Osteoblast (primary cell): Measurements from ENCODE around the gene PDPN. TPM values are rescaled to one million over a fixed set of nuclear protein-coding genes. Genes with fewer than 3 reads are reported as not detected.

Experiments used
- DNase-seq: peaks from one replicate; pipeline ENCODE4 v3.0.0; 2011; ENCODE audit warnings: low spot score, mixed read lengths; ENCODE audit not compliant: insufficient read length; ENCODE audit errors: missing footprints
- H2AFZ ChIP-seq: 2 replicates; pipeline ENCODE4 v1.6.0; 2011; ENCODE audit warnings: mild to moderate bottlenecking, low read length
- H3K27ac ChIP-seq: 2 replicates; pipeline ENCODE4 v1.5.1; 2011; ENCODE audit warnings: mild to moderate bottlenecking, low read depth, low read length, moderate library complexity
- H3K27me3 ChIP-seq: 2 replicates; pipeline ENCODE4 v1.6.0; 2012; ENCODE audit warnings: mild to moderate bottlenecking, control low read depth, inconsistent platforms, low read length, moderate library complexity; ENCODE audit not compliant: insufficient read depth
- H3K36me3 ChIP-seq: 2 replicates; pipeline ENCODE4 v1.5.1; 2011; ENCODE audit warnings: mild to moderate bottlenecking, low read length, control low read depth, moderate library complexity; ENCODE audit not compliant: insufficient read depth
- H3K4me1 ChIP-seq: 2 replicates; pipeline ENCODE4 v1.5.1; 2011; ENCODE audit warnings: mild to moderate bottlenecking, low read length, control low read depth, moderate library complexity; ENCODE audit not compliant: insufficient read depth
- H3K4me2 ChIP-seq: 2 replicates; pipeline ENCODE4 v1.6.0; 2011; ENCODE audit warnings: mild to moderate bottlenecking, low read length; ENCODE audit not compliant: insufficient read depth
- H3K4me3 ChIP-seq: fragments of 200-600 bp; sonication (generic); 3 replicates; pipeline ENCODE4 v1.5.1; 2012; ENCODE audit warnings: mild to moderate bottlenecking, low read length, inconsistent platforms; ENCODE audit not compliant: insufficient read depth
- H3K79me2 ChIP-seq: 2 replicates; pipeline ENCODE4 v1.6.0; 2012; ENCODE audit warnings: mild to moderate bottlenecking, low read length, control low read depth, inconsistent platforms; ENCODE audit not compliant: insufficient read depth
- H3K9me3 ChIP-seq: 2 replicates; pipeline ENCODE4 v1.5.1; 2011; ENCODE audit warnings: low read depth, low read length, control low read depth
- H4K20me1 ChIP-seq: 2 replicates; pipeline ENCODE4 v1.6.0; 2012; ENCODE audit warnings: mild to moderate bottlenecking, low read length, control low read depth; ENCODE audit not compliant: insufficient read depth
- CTCF ChIP-seq: IDR thresholded peaks from 2 replicates; pipeline ENCODE4 v1.5.1; 2011; ENCODE audit warnings: mild to moderate bottlenecking, low read depth, low read length, moderate library complexity; ENCODE audit errors: extremely low read depth
- total RNA-seq: library from RNA; depleted of rRNA; stranded (reverse); fragments of >200 nt; gene quantifications from 2 replicates; pipeline ENCODE4 v1.2.3, GENCODE V29; 2012

The PDPN gene
- total RNA-seq, 1 donor, result 11.9 TPM

GRCh38 chr1:13618483-13618882, 34.9 kb downstream of the PDPN start:
- H3K4me2 ChIP-seq, result no peak overlapping the region
- no peaks in the 10 kb centered on the region for H3K36me3 ChIP-seq
- H3K27me3 ChIP-seq, result no peaks in the 10 kb centered on the region
- H3K9me3 ChIP-seq, result no peaks in the 10 kb centered on the region
- H3K4me3 ChIP-seq, result no peak overlapping the region
- H3K79me2 ChIP-seq, result no peaks in the 10 kb centered on the region
- H3K4me1 ChIP-seq, result no peaks in the 10 kb centered on the region
- no peak for TF ChIP-seq CTCF
- H4K20me1 ChIP-seq, result no peaks in the 10 kb centered on the region
- no peak overlapping the region for H3K27ac ChIP-seq
- DNase-seq, result no peak
- no peak overlapping the region for H2AFZ ChIP-seq

GRCh38 chr1:13619909-13620308, 36.3 kb downstream of the PDPN start:
- H3K4me3 ChIP-seq, result no peak overlapping the region
- H2AFZ ChIP-seq, result no peak overlapping the region
- no peaks in the 10 kb centered on the region for H4K20me1 ChIP-seq
- no peak overlapping the region for H3K27ac ChIP-seq
- DNase-seq, result no peak
- no peaks in the 10 kb centered on the region for H3K9me3 ChIP-seq
- H3K79me2 ChIP-seq, result no peaks in the 10 kb centered on the region
- no peaks in the 10 kb centered on the region for H3K27me3 ChIP-seq
- no peaks in the 10 kb centered on the region for H3K36me3 ChIP-seq
- H3K4me1 ChIP-seq, result no peaks in the 10 kb centered on the region
- no peak for TF ChIP-seq CTCF
- H3K4me2 ChIP-seq, result no peak overlapping the region

- no peak overlapping the region for H3K4me2 ChIP-seq
- TF ChIP-seq CTCF, result no peak
- H3K4me3 ChIP-seq, result no peak overlapping the region
- no peak for DNase-seq
- H3K9me3 ChIP-seq, result no peaks in the 10 kb centered on the region
- no peaks in the 10 kb centered on the region for H3K4me1 ChIP-seq
- no peak overlapping the region for H3K27ac ChIP-seq
- H2AFZ ChIP-seq, result no peak overlapping the region
- no peaks in the 10 kb centered on the region for H4K20me1 ChIP-seq
- H3K27me3 ChIP-seq, result no peaks in the 10 kb centered on the region
- H3K79me2 ChIP-seq, result no peaks in the 10 kb centered on the region
- no peaks in the 10 kb centered on the region for H3K36me3 ChIP-seq
Observed at GRCh38 chr1:13620825-13621224, 37.2 kb downstream of the PDPN start.

GRCh38 chr1:13622446-13622845, 38.8 kb downstream of the PDPN start:
- H3K4me2 ChIP-seq, result no peak overlapping the region
- no peaks in the 10 kb centered on the region for H3K9me3 ChIP-seq
- H3K4me3 ChIP-seq, result no peak overlapping the region
- no peaks in the 10 kb centered on the region for H3K79me2 ChIP-seq
- no peaks in the 10 kb centered on the region for H3K36me3 ChIP-seq
- H4K20me1 ChIP-seq, result no peaks in the 10 kb centered on the region
- H2AFZ ChIP-seq, result no peak overlapping the region
- H3K27ac ChIP-seq, result no peak overlapping the region
- TF ChIP-seq CTCF, result no peak
- DNase-seq, result no peak
- H3K27me3 ChIP-seq, result no peaks in the 10 kb centered on the region
- no peaks in the 10 kb centered on the region for H3K4me1 ChIP-seq
